HK-2 (cell line): Measurements from ENCODE around the gene SLC15A4.

Source experiments
- DNase-seq: peaks from one replicate; pipeline ENCODE4 v3.0.0-alpha.2; 2018; ENCODE audit not compliant: unreplicated experiment

SLC15A4 gene

GRCh38 chr12:128794661-128795529 is 28.9 kb downstream of the SLC15A4 start:
- no peak for DNase-seq

GRCh38 chr12:128793701-128794100 is 30.1 kb downstream of the SLC15A4 start:
- no peak for DNase-seq

- DNase-seq: no peak
These were observed 30.9 kb downstream of the SLC15A4 start for GRCh38 chr12:128792881-128793280.

- no peak for DNase-seq
These were observed 31.4 kb downstream of the SLC15A4 start for GRCh38 chr12:128792398-128792797.

- DNase-seq: peak; percentile 21
These were observed 32.1 kb downstream of the SLC15A4 start for GRCh38 chr12:128791395-128792322.

- no peak for DNase-seq
These were observed 32.9 kb downstream of the SLC15A4 start for GRCh38 chr12:128790653-128791373.

GRCh38 chr12:128790221-128790620 is 33.5 kb downstream of the SLC15A4 start:
- DNase-seq: no peak

- no peak for DNase-seq
These were observed 34.3 kb downstream of the SLC15A4 start for GRCh38 chr12:128789356-128789929.

- no peak for DNase-seq
These were observed 35.9 kb downstream of the SLC15A4 start for GRCh38 chr12:128787827-128788226.

GRCh38 chr12:128786741-128787391 is 36.9 kb downstream of the SLC15A4 start:
- no peak for DNase-seq

- DNase-seq: no peak
These were observed 39.6 kb downstream of the SLC15A4 start for GRCh38 chr12:128784030-128784760.

GRCh38 chr12:128783129-128783574 is 40.6 kb downstream of the SLC15A4 start:
- no peak for DNase-seq

- DNase-seq: no peak
These were observed 43.9 kb downstream of the SLC15A4 start for GRCh38 chr12:128779901-128780300.

- DNase-seq: no peak
These were observed 51.5 kb downstream of the SLC15A4 start for GRCh38 chr12:128772249-128772648.

- no peak for DNase-seq
These were observed 52.1 kb downstream of the SLC15A4 start for GRCh38 chr12:128771681-128772080.

- no peak for DNase-seq
These were observed 56.2 kb downstream of the SLC15A4 start for GRCh38 chr12:128767518-128767917.

GRCh38 chr12:128766738-128767501 is 56.8 kb downstream of the SLC15A4 start:
- no peak for DNase-seq

GRCh38 chr12:128763395-128763794 is 60.4 kb downstream of the SLC15A4 start:
- DNase-seq: no peak

GRCh38 chr12:128761379-128761790 is 62.4 kb downstream of the SLC15A4 start:
- no peak for DNase-seq
